ENCODE data around the gene KIRREL3.

DNA sequence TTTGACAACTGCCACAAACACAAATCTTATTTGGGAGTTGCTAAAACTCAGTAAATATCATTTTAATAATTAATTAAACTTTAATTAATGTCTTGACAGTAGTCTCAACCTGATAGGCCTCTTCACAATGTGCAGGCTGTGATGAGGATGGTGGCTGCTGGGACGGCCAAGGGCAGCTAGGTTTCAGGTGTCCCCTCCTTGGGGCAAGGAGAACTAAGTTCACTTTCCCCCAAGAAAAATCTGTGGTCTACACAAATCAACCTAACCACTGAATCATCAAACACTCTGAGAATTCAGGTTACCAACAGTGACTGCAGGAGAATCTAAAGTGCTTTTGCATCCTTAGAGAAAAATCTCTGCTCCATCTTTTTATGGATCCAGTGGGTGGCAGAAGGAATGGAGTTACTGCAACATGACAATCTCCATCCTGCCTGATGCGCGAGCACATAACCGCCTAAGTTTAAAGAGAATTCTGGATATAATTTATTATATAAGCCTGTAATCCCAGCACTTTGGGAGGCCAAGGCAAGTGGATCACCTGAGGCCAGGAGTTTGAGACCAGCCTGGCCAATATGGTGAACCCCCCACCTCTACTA lies 289.7 kb downstream of the KIRREL3 start:
- no peak for TF ChIP-seq ZNF274 (IDR thresholded peaks at IDR 0.05; ENCODE audit: low read depth, low read length)
- TF ChIP-seq YY1 (IDR thresholded peaks at IDR 0.05; ENCODE audit: insufficient read depth, insufficient read length): no peak
- TF ChIP-seq SUZ12 (IDR thresholded peaks at IDR 0.05; ENCODE audit: extremely low read depth, insufficient read depth, insufficient read length): no peak

Data from NT2/D1 (cell line).